Subcutaneous adipose tissue (tissue), 4 donors: ENCODE measurements around the gene DHRS7. TPM values are rescaled to one million over a fixed set of nuclear protein-coding genes. Genes with fewer than 3 reads are reported as not detected.

ENCODE experiments used
- CTCF ChIP-seq: fragments of 450-650 bp; IDR thresholded peaks from one replicate; pipeline ENCODE4 v1.5.1; 2016; ENCODE audit warnings: low read depth, mild to moderate bottlenecking, control low read depth, antibody characterized with exemption, moderate library complexity
- total RNA-seq, 4 donors: library from RNA; depleted of rRNA; stranded (reverse); fragments of >200 nt; gene quantifications; one replicate each; pipeline ENCODE4 v1.1.0, GENCODE V29; 2016

DHRS7 gene
- total RNA-seq, 4 donors from 2014 or later, result 73.0 to 106 (median 83.2) TPM

GRCh38 chr14:60206837-60207533 lies 41.8 kb upstream of the DHRS7 start:
- TF ChIP-seq CTCF, result no peak

- no peak for TF ChIP-seq CTCF
These were observed 41.1 kb upstream of the DHRS7 start for GRCh38 chr14:60206249-60206670.

- TF ChIP-seq CTCF, result no peak
These were observed 39.9 kb upstream of the DHRS7 start for GRCh38 chr14:60204843-60205774.

- TF ChIP-seq CTCF, result no peak
These were observed 39.1 kb upstream of the DHRS7 start for GRCh38 chr14:60204104-60204842.

GRCh38 chr14:60199321-60199720 lies 34.1 kb upstream of the DHRS7 start:
- TF ChIP-seq CTCF, result no peak

GRCh38 chr14:60197629-60198303 lies 32.6 kb upstream of the DHRS7 start:
- TF ChIP-seq CTCF, result no peak
